IPS-20b (cell line): ENCODE data around the gene BEX3.
"Not testable (repeated sequence)": the region's sequence is repeated elsewhere in the genome, so short reads cannot be mapped to it uniquely, and the experiment has no call there.

ENCODE experiments used
- H3K27ac ChIP-seq: one replicate; pipeline ENCODE4 v1.5.1; 2013; ENCODE audit warnings: low read length
- H3K27me3 ChIP-seq: 2 replicates; pipeline ENCODE4 v1.6.1; 2013; ENCODE audit warnings: mild to moderate bottlenecking, low read length, inconsistent platforms; ENCODE audit not compliant: insufficient read depth
- H3K36me3 ChIP-seq: 2 replicates; pipeline ENCODE4 v1.6.1; 2013; ENCODE audit warnings: low read depth, mild to moderate bottlenecking, inconsistent platforms, low read length, moderate library complexity; ENCODE audit not compliant: insufficient read depth
- H3K4me1 ChIP-seq: 2 replicates; pipeline ENCODE4 v1.6.1; 2013; ENCODE audit warnings: mild to moderate bottlenecking, control low read depth, inconsistent platforms, low read length, moderate library complexity; ENCODE audit not compliant: insufficient read depth
- H3K4me3 ChIP-seq: 2 replicates; pipeline ENCODE4 v1.5.1; 2013; ENCODE audit warnings: mild to moderate bottlenecking, low read length, inconsistent platforms
- H3K9ac ChIP-seq: 2 replicates; pipeline ENCODE4 v1.6.1; 2013; ENCODE audit warnings: low read depth, mild to moderate bottlenecking, inconsistent platforms, low read length, moderate library complexity
- H3K9me3 ChIP-seq: 2 replicates; pipeline ENCODE4 v1.6.1; 2013; ENCODE audit warnings: mild to moderate bottlenecking, low read depth, low read length, inconsistent platforms; ENCODE audit not compliant: insufficient read depth

Gene BEX3

GRCh38 chrX:103406256-103406655, 29.9 kb downstream of the BEX3 start:
- Histone ChIP-seq H3K36me3 (no peaks in the 10 kb centered on the region; the same call in 1 of the 2 replicates), H3K9me3 (no peaks in the 10 kb centered on the region), H3K4me3 (no peak overlapping the region), H3K4me1 (no peaks in the 10 kb centered on the region), H3K9ac (no peak overlapping the region), H3K27me3 (peaks cover 20% of the 10 kb centered on the region), H3K27ac (no peak overlapping the region)

GRCh38 chrX:103407776-103408175, 31.4 kb downstream of the BEX3 start:
- no peak overlapping the region for H3K27ac ChIP-seq
- H3K4me1 ChIP-seq = no peaks in the 10 kb centered on the region
- H3K9me3 ChIP-seq = no peaks in the 10 kb centered on the region
- H3K4me3 ChIP-seq = no peak overlapping the region
- no peak overlapping the region for H3K9ac ChIP-seq
- H3K27me3 ChIP-seq = peaks cover 5% of the 10 kb centered on the region; the same call in 1 of the 2 replicates
- H3K36me3 ChIP-seq = no peaks in the 10 kb centered on the region; the same call in 1 of the 2 replicates

GRCh38 chrX:103411721-103412120, 35.4 kb downstream of the BEX3 start:
- not testable (repeated sequence) for H3K4me3 ChIP-seq, H3K9me3 ChIP-seq, H3K27ac ChIP-seq, H3K36me3 ChIP-seq, H3K27me3 ChIP-seq, H3K4me1 ChIP-seq, H3K9ac ChIP-seq

GRCh38 chrX:103413705-103414387, 37.5 kb downstream of the BEX3 start:
- Histone ChIP-seq H3K4me3 (no peak overlapping the region), H3K4me1 (0 out of 2 replicates have a peak, but pooled peaks cover 4% of the 10 kb centered on the region), H3K36me3 (no peaks in the 10 kb centered on the region; the same call in 1 of the 2 replicates), H3K9ac (no peak overlapping the region), H3K9me3 (no peaks in the 10 kb centered on the region), H3K27me3 (peaks cover 15% of the 10 kb centered on the region; the same call in 1 of the 2 replicates), H3K27ac (no peak overlapping the region)

GRCh38 chrX:103414561-103414960, 38.2 kb downstream of the BEX3 start:
- H3K4me1 ChIP-seq = 0 out of 2 replicates have a peak, but pooled peaks cover 4% of the 10 kb centered on the region
- H3K27ac ChIP-seq = no peak overlapping the region

GRCh38 chrX:103415068-103415467, 38.7 kb downstream of the BEX3 start:
- Histone ChIP-seq H3K4me1 (0 out of 2 replicates have a peak, but pooled peaks cover 4% of the 10 kb centered on the region), H3K9me3 (no peaks in the 10 kb centered on the region), H3K9ac (no peak overlapping the region), H3K27ac (no peak overlapping the region), H3K36me3 (no peaks in the 10 kb centered on the region), H3K4me3 (no peak overlapping the region), H3K27me3 (peaks cover 19% of the 10 kb centered on the region; the same call in 1 of the 2 replicates)

More at GRCh38 chrX:103414561-103414960, 38.2 kb downstream of the BEX3 start:
- H3K9ac ChIP-seq = no peak overlapping the region
- H3K9me3 ChIP-seq = no peaks in the 10 kb centered on the region
- H3K27me3 ChIP-seq = peaks cover 19% of the 10 kb centered on the region; the same call in 1 of the 2 replicates
- no peaks in the 10 kb centered on the region for H3K36me3 ChIP-seq
- no peak overlapping the region for H3K4me3 ChIP-seq

- Histone ChIP-seq H3K36me3 (no peaks in the 10 kb centered on the region), H3K9ac (no peak overlapping the region), H3K27ac (no peak overlapping the region), H3K4me1 (0 out of 2 replicates have a peak, but pooled peaks cover 4% of the 10 kb centered on the region), H3K27me3 (peaks cover 19% of the 10 kb centered on the region; the same call in 1 of the 2 replicates), H3K9me3 (no peaks in the 10 kb centered on the region), H3K4me3 (no peak overlapping the region)
These were observed 39.2 kb downstream of the BEX3 start for GRCh38 chrX:103415528-103415927.

GRCh38 chrX:103417370-103417769, 41.0 kb downstream of the BEX3 start:
- H3K27me3 ChIP-seq = peaks cover 19% of the 10 kb centered on the region; the same call in 1 of the 2 replicates

GRCh38 chrX:103417933-103418332, 41.6 kb downstream of the BEX3 start:
- no peak overlapping the region for H3K27ac ChIP-seq
- no peaks in the 10 kb centered on the region for H3K9me3 ChIP-seq
- H3K4me3 ChIP-seq = no peak overlapping the region
- 0 out of 2 replicates have a peak, but pooled peaks cover 4% of the 10 kb centered on the region for H3K4me1 ChIP-seq
- H3K9ac ChIP-seq = no peak overlapping the region
- H3K27me3 ChIP-seq = peaks cover 19% of the 10 kb centered on the region; the same call in 1 of the 2 replicates
- no peaks in the 10 kb centered on the region for H3K36me3 ChIP-seq

More at GRCh38 chrX:103417370-103417769, 41.0 kb downstream of the BEX3 start:
- Histone ChIP-seq H3K36me3 (no peaks in the 10 kb centered on the region), H3K4me1 (0 out of 2 replicates have a peak, but pooled peaks cover 4% of the 10 kb centered on the region), H3K9ac (no peak overlapping the region), H3K9me3 (no peaks in the 10 kb centered on the region), H3K4me3 (no peak overlapping the region), H3K27ac (no peak overlapping the region)

GRCh38 chrX:103418811-103419340, 42.5 kb downstream of the BEX3 start:
- H3K27me3 ChIP-seq = peaks cover 19% of the 10 kb centered on the region; the same call in 1 of the 2 replicates
- no peaks in the 10 kb centered on the region for H3K36me3 ChIP-seq
- no peaks in the 10 kb centered on the region for H3K9me3 ChIP-seq
- no peak overlapping the region for H3K9ac ChIP-seq
- no peak overlapping the region for H3K27ac ChIP-seq
- peaks cover 7% of the 10 kb centered on the region for H3K4me1 ChIP-seq
- H3K4me3 ChIP-seq = no peak overlapping the region

- Histone ChIP-seq H3K4me3 (peak overlapping the region; percentile 40; the same call in 1 of the 2 replicates), H3K9me3 (no peaks in the 10 kb centered on the region), H3K27ac (no peak overlapping the region), H3K9ac (peak overlapping the region; percentile 21; the same call in 1 of the 2 replicates), H3K36me3 (no peaks in the 10 kb centered on the region), H3K4me1 (peaks cover 12% of the 10 kb centered on the region), H3K27me3 (peaks cover 3% of the 10 kb centered on the region; the same call in 1 of the 2 replicates)
These were observed 47.8 kb downstream of the BEX3 start for GRCh38 chrX:103423955-103424638.
